SIG-M5 treated with dmso at 0.1 percent for 504 hours (cell line): Measurements from ENCODE around the gene C15orf62.
A peak's percentile ranks its signal among the peaks of the same experiment; 100 is the strongest.

Source experiments
- DNase-seq: peaks from one replicate; lab custom pipeline; 2025; ENCODE audit not compliant: unreplicated experiment; lab: John Stamatoyannopoulos, UW

C15orf62 gene

DNA sequence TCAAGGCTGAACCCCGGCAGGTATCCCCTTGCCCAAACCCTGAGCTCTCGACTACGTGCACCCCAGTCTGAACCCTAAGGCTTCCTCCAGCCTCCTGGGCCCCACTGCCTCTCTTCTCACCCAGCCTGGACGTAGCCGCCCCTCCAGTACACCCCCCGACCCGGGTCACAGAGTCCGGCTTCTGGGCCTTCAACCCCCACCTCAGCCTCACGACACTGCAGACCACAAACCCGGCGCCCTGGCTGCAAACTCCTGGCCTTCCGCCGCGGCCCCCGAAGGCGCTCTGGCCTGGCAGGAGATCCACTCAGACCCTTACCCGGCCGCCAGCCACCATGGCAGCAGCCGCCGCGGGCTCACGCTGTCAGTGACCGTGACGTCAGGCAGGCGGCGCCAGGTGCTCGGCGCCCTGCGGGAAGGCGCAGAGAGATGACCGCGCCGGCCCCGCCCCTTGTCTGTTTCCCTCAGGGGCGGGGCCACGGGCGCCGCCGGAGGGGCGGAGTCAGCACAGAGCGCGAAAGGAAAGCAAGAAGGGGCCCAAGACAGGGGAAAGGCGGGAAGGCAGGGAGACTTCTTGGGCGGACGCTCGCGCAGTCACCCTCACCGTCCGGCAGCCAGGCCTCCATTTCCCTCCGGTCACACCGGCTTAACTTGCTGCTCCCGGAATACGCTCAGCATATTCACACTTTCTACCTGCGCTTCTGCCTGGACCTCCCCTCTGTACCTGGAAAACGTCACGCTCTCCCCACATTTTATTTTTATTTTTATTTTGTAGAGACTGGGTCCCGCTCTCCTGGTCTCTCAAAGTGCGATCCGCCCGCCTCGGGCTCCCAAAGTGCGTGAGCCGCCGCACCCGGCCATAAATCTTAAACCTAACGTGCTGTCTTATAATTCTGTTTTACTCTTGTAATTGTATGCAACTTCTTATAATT lies 14.6 kb upstream of the C15orf62 start, which contains the start of gene RMDN3:
Gene RMDN3, minus strand, starts transcription at position 372 of the 929 bp plus-strand sequence. CDS start 471 bp downstream, outside the sequence.
- DNase-seq, result peak; percentile 89

DNA sequence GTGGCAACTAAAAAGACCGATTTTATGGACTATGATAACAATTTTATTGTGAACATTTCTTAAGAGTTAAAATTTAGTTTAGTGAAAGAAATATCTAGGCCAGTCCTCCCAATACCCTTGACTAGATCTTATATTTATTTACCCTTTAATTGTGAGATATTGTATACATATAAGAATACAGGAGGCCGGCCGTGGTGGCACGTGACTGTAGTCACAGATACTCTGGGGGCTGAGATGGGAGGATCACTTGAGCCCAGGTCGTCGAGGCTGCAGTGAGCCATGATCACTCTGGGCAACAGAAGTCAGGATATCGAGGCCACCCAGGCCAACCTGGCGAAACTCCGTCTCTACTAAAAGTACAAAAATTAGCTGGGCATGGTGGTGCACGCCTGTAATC lies 14.0 kb upstream of the C15orf62 start:
- no peak for DNase-seq

DNA sequence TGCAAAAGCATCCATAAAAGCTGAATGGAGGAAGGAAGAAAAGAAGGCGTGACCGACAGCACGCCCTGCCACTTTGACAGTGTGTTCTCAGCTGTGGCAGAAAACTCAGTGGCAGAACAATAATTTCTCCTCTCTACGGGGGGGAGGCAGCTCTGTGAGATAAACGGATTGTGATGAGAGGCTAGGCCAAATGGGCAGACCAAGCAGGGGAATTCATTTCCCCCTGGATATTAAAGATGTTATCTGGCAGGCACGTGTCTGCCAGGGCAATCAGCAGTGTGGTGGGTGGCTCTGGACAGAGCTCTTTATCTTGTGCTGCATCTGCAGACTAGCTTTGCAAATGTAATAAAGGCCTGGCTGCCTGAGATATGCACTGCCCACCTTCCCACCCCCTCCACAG lies 12.8 kb upstream of the C15orf62 start:
- DNase-seq, result no peak

DNA sequence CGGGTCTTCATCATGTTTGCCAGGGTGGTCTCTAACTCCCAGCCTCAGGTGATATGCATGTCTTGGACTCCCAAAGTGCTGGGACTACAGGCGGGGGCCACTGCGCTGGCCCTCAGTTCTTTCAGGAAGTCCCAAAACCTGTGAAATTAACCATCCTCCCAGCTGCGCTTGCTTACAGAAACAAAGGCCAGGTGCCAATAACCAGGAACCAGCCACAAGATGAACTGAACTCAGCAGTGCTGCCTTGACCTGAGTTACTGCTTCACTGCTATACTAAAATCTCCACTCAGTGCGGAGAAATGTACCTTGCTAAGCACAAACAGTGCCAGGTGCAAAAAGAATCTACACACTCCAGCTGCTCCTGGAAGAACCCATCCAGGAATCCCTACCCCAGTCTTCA lies 9.8 kb upstream of the C15orf62 start:
- DNase-seq, result no peak

DNA sequence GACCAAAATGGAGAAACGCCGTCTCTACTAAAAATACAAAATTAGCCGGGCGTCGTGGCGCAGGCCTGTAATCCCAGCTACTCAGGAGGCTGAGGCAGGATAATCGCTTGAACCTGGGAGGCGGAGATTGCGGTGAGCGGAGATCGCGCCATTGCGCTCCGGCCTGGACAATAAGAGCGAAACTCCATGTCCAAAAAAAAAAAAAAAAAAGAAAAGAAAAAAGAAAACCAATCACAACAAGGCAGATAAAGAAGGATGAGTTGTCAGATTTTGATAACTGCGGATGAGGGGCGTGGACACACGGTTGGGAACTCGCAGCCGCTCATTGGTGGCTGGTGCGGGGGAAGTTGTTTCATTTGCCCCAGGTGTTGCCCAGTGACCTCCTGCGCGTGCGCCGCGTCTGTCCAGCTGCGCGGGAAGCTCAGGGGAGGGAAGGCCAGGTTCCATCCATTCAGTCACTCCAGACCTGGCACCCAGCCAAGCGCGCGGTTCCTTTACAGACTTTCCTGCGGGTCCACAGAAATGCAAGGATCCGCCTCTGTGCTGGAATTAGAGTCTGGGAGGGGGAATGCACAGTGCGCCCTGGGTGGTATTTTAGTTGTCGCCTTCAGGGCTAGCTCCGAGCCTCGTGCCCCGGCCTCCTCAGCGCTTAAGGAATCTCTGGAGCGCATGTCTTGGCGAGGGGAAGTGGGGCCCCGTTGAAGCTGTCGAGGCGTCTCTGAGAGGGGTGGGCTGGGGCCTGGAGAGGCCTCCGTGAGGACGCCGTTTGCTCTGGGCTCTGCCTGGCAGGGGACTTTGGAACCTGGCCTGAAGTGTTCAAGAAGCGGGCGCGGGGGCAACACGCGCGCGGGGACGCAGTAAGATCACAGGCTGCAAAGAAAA lies 6.6 kb upstream of the C15orf62 start:
- peak; percentile 23 for DNase-seq

DNA sequence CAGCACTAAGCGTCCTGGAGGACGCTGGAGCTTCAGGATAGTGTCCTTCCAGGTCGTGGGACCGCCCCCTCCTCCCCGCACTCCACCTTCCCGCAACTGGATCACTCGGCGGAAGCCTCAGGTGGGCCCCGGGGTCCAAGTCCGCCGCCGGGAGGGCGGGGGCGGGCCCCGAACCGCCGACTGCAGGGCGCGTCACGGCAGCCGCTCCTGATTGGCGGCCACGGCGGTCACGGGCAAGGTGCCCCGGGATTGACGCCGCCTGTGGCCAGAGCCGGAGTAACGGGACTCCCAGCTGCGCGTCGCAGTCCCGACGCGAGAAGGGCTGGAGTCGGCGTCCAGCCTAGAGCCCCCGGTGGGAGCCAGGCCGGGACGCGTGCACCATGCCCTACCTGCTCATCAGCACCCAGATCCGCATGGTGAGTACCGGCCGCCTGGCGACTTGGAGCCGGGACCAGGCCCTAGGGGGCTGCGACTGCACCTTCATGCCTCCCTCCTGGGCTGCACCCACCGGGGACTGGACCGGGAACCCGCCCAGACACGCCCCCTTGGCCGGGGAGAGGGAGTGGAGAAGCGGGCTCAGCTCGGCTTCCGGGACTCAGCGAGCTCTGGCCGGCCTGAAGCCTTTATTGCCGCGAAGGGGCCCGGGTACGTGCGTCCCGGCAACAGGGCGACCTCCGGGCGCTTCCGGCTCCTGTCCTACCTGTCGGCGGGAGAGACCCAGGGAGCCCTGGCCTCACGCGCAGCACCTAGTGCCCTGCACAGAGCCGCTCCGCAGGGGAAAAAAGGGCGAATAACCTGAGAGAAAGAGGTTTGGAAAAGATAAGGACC lies 5.8 kb upstream of the C15orf62 start, which contains the start of gene GCHFR:
Gene GCHFR, plus strand, starts transcription at position 268 of the 828 bp plus-strand sequence. Its CDS starts 113 bp downstream, at position 381.
- DNase-seq, result peak; percentile 63

DNA sequence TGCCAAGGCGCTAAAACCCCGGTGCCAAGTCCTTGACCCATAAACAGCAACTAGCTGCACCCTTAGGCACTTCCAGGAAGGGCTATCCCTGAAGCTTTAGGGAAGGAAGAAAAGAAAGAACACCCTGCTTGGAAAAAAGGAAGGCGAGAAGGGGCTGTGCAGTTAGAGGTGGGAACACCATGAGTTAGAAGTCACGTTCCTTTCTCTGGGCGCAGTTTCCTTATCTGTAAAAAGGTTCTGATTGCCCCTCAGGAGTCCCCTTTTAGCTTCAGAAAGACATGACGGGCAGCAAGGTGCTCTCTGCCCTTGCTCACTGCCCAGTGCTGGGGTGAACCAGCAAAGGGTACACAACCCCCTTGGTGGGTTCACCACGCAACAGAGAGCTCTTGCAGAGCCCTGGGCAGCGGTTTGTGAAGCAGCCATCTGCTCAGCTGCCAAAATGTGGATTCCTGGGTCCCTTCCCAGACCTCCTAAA lies 5.1 kb upstream of the C15orf62 start:
- no peak for DNase-seq

DNA sequence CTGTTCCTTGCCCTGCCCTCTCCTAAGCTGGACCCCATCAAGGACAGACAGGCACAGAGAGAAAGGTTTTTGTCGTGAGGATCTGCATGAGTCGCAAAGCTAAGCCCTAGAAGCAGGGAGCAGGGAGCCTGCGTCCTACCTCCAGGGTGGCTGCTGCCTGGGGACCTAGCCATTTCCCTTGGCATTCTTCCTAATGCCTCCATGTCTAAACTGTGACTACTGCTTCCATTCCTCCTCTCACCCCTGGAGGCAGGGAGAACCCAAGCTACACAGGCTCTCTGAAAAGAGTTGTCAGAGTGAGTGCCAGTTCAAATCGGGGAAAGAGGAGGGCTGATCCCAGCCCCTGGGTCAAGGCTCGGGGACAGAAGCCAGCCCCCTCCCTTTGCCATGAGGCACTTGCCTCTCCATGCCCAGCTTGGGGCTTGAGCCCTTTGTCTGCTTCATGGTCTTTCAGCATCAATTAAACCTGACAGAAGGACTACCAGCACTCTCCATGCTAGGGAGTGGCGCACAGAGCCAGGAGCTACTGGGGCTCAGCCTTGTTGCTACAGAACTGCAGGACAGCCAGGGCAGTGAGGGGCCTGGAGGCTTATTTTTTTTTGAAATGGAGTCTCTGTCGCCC lies 3.5 kb upstream of the C15orf62 start:
- DNase-seq, result no peak

DNA sequence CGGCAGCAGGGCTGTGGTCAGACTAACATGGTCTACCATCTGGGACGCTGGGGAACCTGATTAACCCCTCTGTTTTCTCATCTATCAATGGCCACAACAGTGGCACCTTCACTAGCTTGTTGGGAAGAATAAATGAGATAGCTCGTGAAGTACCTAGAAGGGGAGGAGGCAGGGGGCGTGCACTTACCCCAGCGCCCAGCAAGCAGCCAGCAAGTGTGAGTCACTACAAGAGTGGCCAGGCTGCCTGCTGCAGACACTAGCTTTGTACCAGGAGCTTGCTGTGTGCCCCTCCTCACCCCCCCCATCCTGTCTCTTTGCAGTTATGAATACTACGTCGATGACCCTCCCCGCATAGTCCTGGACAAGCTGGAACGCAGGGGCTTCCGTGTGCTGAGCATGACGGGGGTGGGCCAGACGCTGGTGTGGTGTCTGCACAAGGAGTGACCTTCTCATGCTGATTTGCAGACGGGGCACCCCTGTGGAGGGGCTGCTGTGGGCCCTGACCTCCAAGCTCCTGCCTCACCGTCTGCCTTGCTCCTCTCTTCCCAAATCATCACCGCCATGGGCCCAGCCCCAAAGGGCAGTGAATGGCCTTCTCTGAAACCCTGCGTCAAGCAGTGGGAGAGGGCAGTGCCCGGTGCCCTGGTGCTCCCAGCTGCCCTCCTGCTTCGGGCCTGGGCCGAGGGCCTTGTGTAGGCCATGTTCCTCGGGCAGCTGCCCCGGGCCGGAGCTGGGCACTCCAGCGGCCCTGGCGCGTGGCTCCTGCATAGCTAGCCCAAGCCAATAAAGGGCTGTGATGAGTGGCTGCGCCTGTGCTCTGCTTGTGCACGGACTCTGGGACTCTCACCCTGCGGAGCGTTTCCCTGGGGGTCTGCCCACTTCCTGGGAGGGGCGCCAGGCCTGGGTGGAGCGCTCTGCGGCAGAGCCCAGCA lies 2.6 kb upstream of the C15orf62 start:
- DNase-seq, result no peak

DNA sequence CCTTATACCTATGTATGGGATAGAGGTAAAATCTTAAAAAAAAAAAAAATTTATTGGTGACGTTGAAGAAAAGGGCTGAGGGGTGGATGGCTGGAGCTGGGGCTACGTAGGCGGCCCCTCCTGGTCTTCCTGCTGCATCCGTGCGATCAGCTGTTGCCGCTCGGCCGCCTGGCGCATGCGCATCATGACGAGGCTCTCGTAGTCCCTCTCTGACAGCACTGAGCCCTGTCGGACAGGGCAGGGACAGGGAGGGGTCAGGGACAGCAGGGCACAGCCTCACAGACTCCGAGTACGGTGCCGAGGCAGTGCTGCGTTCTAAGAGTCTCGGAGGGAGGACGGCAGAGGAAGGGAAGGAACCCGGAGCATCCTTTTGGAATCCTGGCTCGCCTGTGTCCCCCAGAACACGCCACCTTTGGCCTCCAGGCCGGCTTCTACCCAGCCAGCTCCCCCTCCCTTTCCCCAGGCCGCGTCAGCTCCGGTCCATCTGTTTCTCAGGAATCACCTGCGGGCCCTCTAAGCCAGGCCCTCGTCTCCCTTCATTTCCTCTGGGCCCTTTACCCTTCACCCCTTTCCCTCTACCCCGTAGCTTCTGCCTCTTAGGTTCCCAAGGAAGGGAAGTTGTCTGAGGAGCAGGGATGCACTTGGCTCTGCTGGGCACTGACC lies 1.8 kb upstream of the C15orf62 start:
- no peak for DNase-seq

DNA sequence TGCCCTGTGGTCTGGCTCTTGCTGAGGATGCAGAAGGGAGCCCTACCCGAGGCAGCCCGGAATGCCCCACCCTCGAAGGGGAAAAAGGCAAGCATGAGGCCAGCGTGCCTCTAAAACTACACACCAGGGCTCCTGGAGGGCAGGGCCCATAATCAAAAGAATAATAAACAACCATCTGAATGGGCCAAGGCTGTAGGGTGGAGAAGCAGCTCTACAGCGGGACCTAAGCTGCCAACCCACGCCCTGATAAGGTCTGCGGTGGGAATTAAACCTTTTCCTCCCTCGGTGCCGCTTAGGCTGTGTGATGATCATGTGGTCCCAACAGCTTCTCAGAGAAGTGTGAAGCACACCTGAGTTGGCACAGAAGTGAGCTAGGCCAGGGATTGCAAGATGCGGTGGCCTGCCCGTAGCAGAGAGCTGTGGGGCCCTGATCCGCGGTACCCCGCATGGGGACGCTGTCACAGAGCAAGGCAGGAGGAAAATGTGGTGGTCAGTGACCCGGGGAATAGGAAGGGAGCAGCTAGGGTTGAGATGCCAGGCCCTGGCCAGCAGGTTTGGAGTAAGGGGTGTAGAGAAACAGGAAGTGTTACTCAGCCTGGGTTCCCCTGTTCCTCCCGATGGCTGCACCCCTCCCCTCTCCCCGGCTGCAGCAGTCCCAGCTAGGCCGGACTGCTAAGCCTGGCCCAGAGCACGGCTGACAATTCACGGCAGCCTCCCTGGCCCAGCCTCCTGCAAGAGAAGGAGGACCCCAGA lies 1.1 kb upstream of the C15orf62 start:
- DNase-seq, result no peak

DNA sequence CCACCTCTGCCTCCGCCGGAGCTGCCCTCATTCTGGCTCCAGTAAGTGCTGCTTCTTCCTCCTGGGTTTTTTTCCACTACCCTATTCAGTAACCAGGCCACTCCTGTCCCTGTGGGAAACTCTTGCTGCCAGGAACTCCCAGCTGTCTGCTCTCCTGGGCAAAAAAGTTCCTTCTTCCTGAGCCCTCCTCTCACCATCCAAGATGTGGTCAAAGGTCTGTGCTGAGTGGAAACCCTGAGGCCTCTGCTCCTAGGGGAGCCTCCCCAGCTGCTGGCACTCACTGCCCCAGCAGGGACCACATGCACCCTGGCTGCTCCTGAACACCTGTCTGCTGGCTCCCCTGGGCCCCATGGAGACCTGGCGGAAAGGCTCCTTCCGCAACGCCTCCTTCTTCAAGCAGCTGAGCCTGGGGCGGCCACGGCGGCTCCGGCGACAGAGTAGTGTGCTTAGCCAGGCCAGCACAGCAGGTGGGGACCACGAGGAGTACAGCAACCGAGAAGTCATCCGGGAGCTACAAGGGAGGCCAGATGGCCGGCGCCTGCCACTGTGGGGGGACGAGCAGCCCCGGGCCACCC lies 454 bp downstream of the C15orf62 start:
- DNase-seq, result no peak

DNA sequence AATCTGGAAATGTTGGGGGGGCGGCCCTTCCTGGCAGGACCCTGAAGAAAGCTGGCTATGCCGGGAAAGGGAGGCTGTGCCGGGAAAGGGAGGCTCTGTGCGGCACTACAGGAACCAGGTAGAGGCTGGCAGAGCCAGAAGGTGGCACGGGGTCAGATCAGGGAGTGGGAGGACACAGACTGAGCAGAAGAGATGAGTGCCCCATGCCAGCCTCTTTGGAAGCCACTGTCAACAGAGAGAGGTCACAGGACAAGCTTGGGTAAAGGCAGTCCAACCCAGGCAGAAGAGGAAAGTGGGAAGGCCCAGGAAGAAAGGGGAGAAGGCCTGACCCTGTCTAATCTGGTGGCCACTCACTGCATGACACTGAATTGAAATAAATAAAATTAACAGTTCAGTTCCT lies 1.5 kb downstream of the C15orf62 start:
- DNase-seq, result no peak

DNA sequence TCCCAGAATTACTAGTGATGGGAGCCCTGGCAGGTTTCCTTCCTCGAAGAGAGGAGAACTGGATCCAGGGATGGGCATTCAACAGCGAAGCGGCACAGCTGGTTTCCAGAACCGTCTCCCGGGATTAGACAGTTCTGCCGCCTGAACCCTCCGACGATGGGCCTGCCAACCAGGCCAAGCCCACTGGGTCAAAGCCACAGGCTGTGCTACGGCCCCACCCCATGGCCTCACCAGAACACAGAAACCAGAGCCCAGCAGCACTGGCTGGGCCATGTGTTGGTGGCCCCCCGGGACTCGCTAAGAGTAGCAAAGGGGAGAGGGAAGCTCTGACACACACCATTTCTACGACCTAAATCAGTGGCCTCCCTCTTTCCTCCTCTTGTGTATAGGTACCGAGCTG lies 2.2 kb downstream of the C15orf62 start:
- DNase-seq, result no peak

DNA sequence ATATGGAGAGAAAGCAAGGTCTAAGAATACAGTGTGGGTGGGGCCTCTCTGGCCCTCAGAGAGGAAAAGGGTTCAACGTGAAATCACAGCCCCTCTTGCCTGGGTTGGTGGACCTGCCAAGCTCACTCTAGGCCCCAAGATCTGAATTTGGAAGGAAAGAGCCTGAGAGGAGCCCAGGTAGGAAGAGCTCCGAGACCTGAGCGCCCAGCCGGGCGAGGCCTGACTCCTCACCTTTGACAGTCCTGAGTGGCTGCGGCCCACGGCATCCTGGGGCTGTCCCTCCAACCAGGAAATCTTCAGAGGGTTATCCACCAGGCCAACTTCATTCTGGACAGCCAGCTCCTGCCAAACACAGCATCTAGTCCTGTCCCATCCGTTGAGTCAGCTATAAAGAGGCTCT lies 3.7 kb downstream of the C15orf62 start:
- DNase-seq, result no peak

DNA sequence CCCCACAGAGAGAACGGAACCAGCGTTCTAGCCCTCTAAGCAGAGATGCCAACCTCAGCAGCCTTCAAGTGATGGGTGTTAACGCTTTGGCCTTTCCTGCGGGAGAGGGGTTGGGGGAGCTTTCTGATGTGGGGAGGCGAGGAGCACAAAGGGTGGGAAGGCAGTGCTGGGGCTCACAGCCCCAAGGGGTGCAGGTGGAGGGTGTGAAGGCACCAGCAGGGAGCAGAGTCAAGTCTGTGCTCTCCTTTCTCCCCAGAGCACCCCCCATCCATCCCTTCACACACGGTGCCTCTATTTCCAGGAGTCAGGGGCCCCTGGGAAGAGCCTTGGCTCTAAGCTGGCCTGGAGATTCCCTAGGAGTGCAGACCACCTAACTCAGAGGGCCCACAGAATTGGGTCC lies 4.1 kb downstream of the C15orf62 start:
- no peak for DNase-seq

DNA sequence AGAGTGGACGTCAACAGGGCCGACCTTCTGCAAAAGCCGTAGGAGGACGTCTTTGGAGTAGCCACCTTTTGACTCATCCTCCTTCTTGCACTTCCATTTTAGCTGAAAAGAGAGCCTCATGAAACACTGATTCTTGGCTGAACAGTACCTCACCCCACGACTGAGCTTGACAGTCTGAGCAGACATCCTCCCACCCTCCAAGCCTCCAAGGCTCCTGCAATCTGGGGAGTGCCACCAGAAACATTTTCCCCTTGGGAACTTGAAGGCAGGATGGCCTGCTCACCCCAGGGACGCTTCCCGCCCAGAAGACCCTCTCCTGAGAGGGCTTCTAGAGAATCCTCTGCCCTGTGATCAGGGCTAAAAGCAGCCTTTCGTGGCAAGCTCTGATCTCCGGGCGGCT lies 5.2 kb downstream of the C15orf62 start:
- no peak for DNase-seq
